Osteocyte (in vitro differentiated cells): ENCODE data around the gene FSHB. TPM values are rescaled to one million over a fixed set of nuclear protein-coding genes. Genes with fewer than 3 reads are reported as not detected.

Source experiments
- DNase-seq: peaks from one replicate; pipeline ENCODE4 v3.0.0; 2021; ENCODE audit warnings: mixed read lengths; ENCODE audit not compliant: unreplicated experiment; ENCODE audit errors: extremely low spot score
- H3K27ac Mint-ChIP-seq: one replicate; pipeline ENCODE4 v1.8.0; 2021; ENCODE audit warnings: mild to moderate bottlenecking, mixed read lengths; ENCODE audit not compliant: unreplicated experiment
- H3K27me3 Mint-ChIP-seq: one replicate; pipeline ENCODE4 v1.8.0; 2021; ENCODE audit warnings: mixed read lengths; ENCODE audit not compliant: unreplicated experiment
- H3K36me3 Mint-ChIP-seq: one replicate; pipeline ENCODE4 v1.8.0; 2021; ENCODE audit warnings: mixed read lengths; ENCODE audit not compliant: unreplicated experiment
- H3K4me1 Mint-ChIP-seq: one replicate; pipeline ENCODE4 v1.8.0; 2021; ENCODE audit warnings: mixed read lengths; ENCODE audit not compliant: unreplicated experiment
- H3K4me3 Mint-ChIP-seq: one replicate; pipeline ENCODE4 v1.8.0; 2021; ENCODE audit warnings: mild to moderate bottlenecking, moderate library complexity, mixed read lengths; ENCODE audit not compliant: unreplicated experiment
- H3K9me3 Mint-ChIP-seq: one replicate; pipeline ENCODE4 v1.8.0; 2021; ENCODE audit warnings: mixed read lengths; ENCODE audit not compliant: unreplicated experiment
- CTCF ChIP-seq: fragments of 200-600 bp; sonication (generic); IDR thresholded peaks from 2 replicates; pipeline ENCODE4 v1.5.0; 2021; ENCODE audit warnings: antibody characterized with exemption, mild to moderate bottlenecking, moderate library complexity
- total RNA-seq: library from RNA; stranded (reverse); gene quantifications from 2 replicates; pipeline ENCODE4 v1.2.1, GENCODE V29; 2021

FSHB gene
- total RNA-seq, 1 donor from 2014 or later = not detected

DNA sequence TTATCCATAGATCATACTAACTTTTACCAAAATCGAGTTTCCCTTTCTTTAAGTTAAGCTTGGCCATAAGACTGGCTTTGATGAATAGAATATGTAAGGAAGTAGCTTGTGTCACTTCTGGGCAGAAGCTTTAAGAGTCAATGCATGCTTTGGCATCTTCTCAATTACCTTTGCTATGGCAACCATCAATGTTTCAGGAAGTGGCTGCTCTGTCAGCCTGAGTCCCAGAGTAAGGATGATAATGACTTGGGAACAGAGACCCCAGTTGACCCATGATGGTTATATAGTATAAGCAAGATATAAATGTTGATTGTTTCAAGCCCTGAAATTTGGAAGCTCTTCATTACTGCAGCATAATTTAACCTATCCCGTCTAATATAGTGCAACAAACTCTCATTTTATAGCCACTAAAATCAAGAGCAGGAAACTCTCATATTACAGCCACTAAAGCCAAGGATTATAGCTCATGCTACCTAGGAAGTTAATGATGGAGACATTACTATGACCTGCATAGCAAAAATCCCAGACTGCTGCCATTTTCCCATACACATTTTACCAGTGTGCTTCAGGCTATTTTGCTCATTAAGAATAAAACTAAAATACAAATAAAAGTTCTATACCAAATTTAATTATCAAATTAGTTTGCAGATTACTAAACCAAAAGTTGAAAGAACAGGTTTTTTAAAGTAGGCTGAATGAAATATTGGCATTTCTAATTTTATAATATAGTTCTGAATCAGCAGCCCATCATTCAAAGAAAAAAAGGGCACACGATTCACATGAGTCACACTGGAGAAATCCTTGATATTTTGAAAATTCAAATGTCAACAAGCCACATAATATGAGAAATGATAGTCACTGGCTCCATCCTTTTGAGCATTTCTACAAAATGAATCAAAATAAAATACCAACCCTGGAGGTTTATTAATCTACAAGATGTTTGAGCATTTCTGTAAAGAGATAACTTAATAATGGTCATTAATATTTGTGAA is 23.8 kb downstream of the FSHB start:
- Mint-ChIP-seq H3K9me3 (no peaks in the 10 kb centered on the region), H3K4me1 (peaks cover 23% of the 10 kb centered on the region), H3K27me3 (no peaks in the 10 kb centered on the region), H3K27ac (no peak overlapping the region), H3K4me3 (no peak overlapping the region), H3K36me3 (no peaks in the 10 kb centered on the region)
- no peak for DNase-seq
- no peak for TF ChIP-seq CTCF

DNA sequence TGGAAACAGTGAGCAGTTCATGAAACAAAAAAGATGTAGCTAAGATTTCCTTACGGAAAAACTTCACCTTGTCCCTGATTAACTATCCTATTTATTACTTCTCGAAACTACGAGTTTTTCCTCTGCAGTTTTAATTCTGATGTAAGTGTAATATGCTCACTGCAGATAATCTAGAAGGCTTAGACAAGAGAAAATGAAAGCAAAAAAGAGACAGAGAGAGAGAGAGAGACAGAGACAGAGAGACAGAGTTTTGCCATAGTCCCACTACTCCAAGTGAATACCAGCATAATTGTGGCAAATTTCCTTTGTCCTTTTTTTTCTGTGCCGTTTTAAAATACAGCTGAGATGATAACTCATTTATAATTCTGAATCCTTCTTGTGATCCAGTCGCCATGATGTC is 24.8 kb downstream of the FSHB start:
- DNase-seq = no peak
- no peak overlapping the region for H3K4me3 Mint-ChIP-seq
- no peaks in the 10 kb centered on the region for H3K9me3 Mint-ChIP-seq
- H3K27me3 Mint-ChIP-seq = no peaks in the 10 kb centered on the region
- no peak for TF ChIP-seq CTCF
- H3K36me3 Mint-ChIP-seq = no peaks in the 10 kb centered on the region
- peaks cover 23% of the 10 kb centered on the region for H3K4me1 Mint-ChIP-seq
- no peak overlapping the region for H3K27ac Mint-ChIP-seq

GRCh38 chr11:30257058-30257457 is 26.2 kb downstream of the FSHB start:
- DNase-seq = no peak
- Mint-ChIP-seq H3K36me3 (no peaks in the 10 kb centered on the region), H3K4me3 (no peak overlapping the region), H3K4me1 (peaks cover 23% of the 10 kb centered on the region), H3K27me3 (no peaks in the 10 kb centered on the region), H3K9me3 (no peaks in the 10 kb centered on the region), H3K27ac (no peak overlapping the region)
- TF ChIP-seq CTCF = no peak

DNA sequence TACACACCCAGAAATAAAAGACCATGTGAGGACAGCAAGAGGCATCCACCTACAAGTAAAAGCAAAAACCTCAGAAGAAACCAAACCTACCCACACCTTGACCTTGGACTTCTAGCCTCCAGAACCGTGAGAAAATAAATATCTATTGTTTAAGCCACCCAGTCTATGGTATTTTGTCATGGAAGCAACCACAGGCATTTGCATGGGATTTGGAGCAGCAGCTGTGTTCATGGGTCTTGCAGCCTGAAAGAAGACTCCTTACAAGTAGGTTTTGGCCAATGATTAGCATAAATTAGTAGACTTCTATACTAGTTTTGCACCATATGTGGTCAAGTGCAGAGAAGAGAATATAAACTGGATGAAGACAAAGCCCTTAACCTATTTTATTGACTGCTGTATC is 27.9 kb downstream of the FSHB start:
- no peak for TF ChIP-seq CTCF
- Mint-ChIP-seq H3K4me1 (peaks cover 22% of the 10 kb centered on the region), H3K27me3 (peaks cover 4% of the 10 kb centered on the region), H3K36me3 (no peaks in the 10 kb centered on the region), H3K4me3 (no peak overlapping the region), H3K9me3 (no peaks in the 10 kb centered on the region), H3K27ac (no peak overlapping the region)
- no peak for DNase-seq

DNA sequence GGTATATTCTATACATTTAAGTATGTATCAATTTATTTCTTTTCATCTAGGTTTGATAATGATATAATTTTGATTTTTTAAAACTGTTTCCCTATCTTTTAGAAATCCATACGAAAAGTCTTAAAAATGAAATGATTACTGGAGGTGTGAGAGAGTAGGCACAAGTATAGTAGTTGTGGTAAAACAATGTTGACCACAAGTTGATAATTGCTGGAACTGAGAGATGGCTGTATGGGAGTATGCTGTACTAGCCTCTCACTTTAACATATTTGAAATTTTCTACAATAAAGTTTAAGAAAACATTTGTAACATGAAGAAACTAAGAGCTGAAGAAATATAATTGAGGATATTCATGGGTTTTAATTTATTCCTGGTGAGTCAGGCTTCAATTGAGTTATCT is 30.0 kb downstream of the FSHB start:
- H3K27me3 Mint-ChIP-seq = peaks cover 6% of the 10 kb centered on the region
- no peaks in the 10 kb centered on the region for H3K9me3 Mint-ChIP-seq
- peaks cover under 1% of the 10 kb centered on the region for H3K4me1 Mint-ChIP-seq
- no peak overlapping the region for H3K4me3 Mint-ChIP-seq
- no peak for TF ChIP-seq CTCF
- no peak for DNase-seq
- peaks cover 2% of the 10 kb centered on the region for H3K36me3 Mint-ChIP-seq
- H3K27ac Mint-ChIP-seq = no peak overlapping the region
